Stomach (tissue), 9 donors: ENCODE results near the gene PRICKLE1. TPM values are rescaled to one million over a fixed set of nuclear protein-coding genes. Genes with fewer than 3 reads are reported as not detected.

Experiments used
- DNase-seq, 2 donors: peaks; one replicate each; pipeline versions ENCODE4 v3.0.0 to v3.0.0-alpha.2; 2013 to 2019
- H3K27ac ChIP-seq, 5 donors: fragments of 200-600 bp in 4 of 5; sonication (generic) in 4 of 5; one replicate each; pipeline ENCODE4 v1.5.1; 2013 to 2019; ENCODE audit warnings: mild to moderate bottlenecking in 1 of 5, moderate library complexity in 1 of 5
- H3K27me3 ChIP-seq, 3 donors: fragments of 200-600 bp; sonication (generic); one replicate each; pipeline ENCODE4 v1.5.1; 2017 to 2019; ENCODE audit warnings: mixed run types in 1 of 3
- H3K36me3 ChIP-seq, 4 donors: fragments of 200-600 bp; sonication (generic); 1 replicate in 3 of 4; 2 replicates in 1 of 4; pipeline ENCODE4 v1.5.1; 2016 to 2019
- H3K4me1 ChIP-seq, 4 donors: fragments of 200-600 bp; sonication (generic); one replicate each; pipeline ENCODE4 v1.5.1; 2016 to 2019
- H3K4me3 ChIP-seq, 4 donors: fragments of 200-600 bp; sonication (generic) in 3 of 4; one replicate each; pipeline ENCODE4 v1.5.1; 2016 to 2019; ENCODE audit warnings: mild to moderate bottlenecking in 1 of 4
- H3K9me3 ChIP-seq, 4 donors: fragments of 200-600 bp; sonication (generic); one replicate each; pipeline ENCODE4 v1.5.1; 2016 to 2019
- CTCF ChIP-seq, 7 experiments: fragments of 450-650 bp in 4 of 7; fragments of 200-600 bp in 3 of 7; sonication (generic) in 3 of 7; IDR thresholded peaks; one replicate each; pipeline ENCODE4 v1.5.1; 2016 to 2019; ENCODE audit warnings: antibody characterized with exemption in 7 of 7, control low read depth in 2 of 7, mild to moderate bottlenecking in 1 of 7
- EP300 ChIP-seq: sonication (generic); formaldehyde crosslinking; IDR thresholded peaks from one replicate; pipeline ENCODE4 v1.6.1; 2017; ENCODE audit warnings: antibody characterized with exemption
- POLR2A ChIP-seq, 4 donors: fragments of 450-650 bp; IDR thresholded peaks; one replicate each; pipeline ENCODE4 v1.6.1; 2016; ENCODE audit warnings: antibody characterized with exemption in 4 of 4, control low read depth in 2 of 4, mild to moderate bottlenecking in 1 of 4, moderate library complexity in 1 of 4
- POLR2AphosphoS5 ChIP-seq, 3 donors: sonication (generic); formaldehyde crosslinking; IDR thresholded peaks; one replicate each; pipeline ENCODE4 v1.6.1; 2016; ENCODE audit warnings: antibody characterized with exemption in 3 of 3
- WGBS, 5 donors: extraction: QIAGEN DNeasy Blood & Tissue Kit in 3 of 5; methylation state at CpG; one replicate each; pipeline versions ENCODE4 v1.1.5 to v1.1.7; 2013 to 2018; 5-methylcytosine and 5-hydroxymethylcytosine counted together
- intact Hi-C: fragments of 100-400 bp; cut with DNase I; formaldehyde crosslinking; loops from one replicate; pipeline ENCODE4 v1.15.1; 2023; ENCODE audit warnings: low total_unique reads
- polyA plus RNA-seq, 3 donors: library from polyadenylated mRNA; stranded (reverse); fragments of 200-250 nt; gene quantifications; one replicate each; pipeline ENCODE4 v1.2.3, GENCODE V29; 2013
- total RNA-seq, 5 donors: library from RNA; depleted of rRNA; stranded (reverse); fragments of >200 nt; gene quantifications; one replicate each; pipeline versions ENCODE4 v1.1.0 to v1.2.3, GENCODE V29; 2014 to 2016
- donor health status: healthy with polysubstance abuse.
- donor health status: Bipolar disorder and iron deficiency.
- donor health status: healthy.

Gene PRICKLE1
- total and polyA plus RNA-seq, 8 donors: 0.80 to 15.1 (median 2.9) TPM

GRCh38 chr12:42568952-42569915 is 20.3 kb downstream of the PRICKLE1 start:
- Histone ChIP-seq H3K4me3 (no peak overlapping the region), H3K27ac (peak overlapping the region; percentile 20 to 86 (median 57)), H3K36me3 (no peaks in the 10 kb centered on the region), H3K4me1 (peaks cover 0 to 37% (median 19%) of the 10 kb centered on the region in 4 donors), H3K9me3 (no peaks in the 10 kb centered on the region), H3K27me3 (no peaks in the 10 kb centered on the region)
- intact Hi-C loops: loop anchor here (5.0 kb wide), 1 partner anchor 87 kb away; no protein-coding TSS in a partner anchor
- TF ChIP-seq CTCF (IDR thresholded peaks at IDR 0.05) (peak in 4 of 7 experiments; percentile 35 to 62 (median 43)), POLR2A (IDR thresholded peaks at IDR 0.05) (no peak), POLR2AphosphoS5 (IDR thresholded peaks at IDR 0.05) (no peak)
- WGBS, 5 donors: 8 to 22% (median 15%) methylated on average over 6 of the region's 6 CpGs
- DNase-seq: peak in 1 of 2 donors; percentile 80

DNA sequence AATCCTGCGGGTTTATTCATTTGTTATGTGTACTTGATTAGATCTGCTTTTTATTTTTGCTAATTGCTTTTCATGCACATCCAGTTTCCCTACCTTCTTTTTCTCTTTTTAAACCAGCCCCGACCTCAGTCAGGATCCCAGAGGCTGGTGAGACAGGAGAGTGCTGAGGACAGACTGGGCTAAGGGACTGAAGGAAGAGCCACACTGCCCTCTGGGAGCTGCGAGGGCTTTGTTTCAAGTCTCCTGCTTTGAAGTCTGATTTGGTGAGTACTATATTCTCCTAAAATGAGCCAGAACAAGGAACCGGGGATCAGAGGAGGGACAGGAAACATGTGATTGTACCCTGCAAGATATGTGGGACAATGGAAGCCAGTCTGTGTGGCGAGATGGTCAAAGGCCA is 23.9 kb downstream of the PRICKLE1 start:
- Histone ChIP-seq H3K36me3 (no peaks in the 10 kb centered on the region), H3K27me3 (no peaks in the 10 kb centered on the region), H3K9me3 (no peaks in the 10 kb centered on the region), H3K27ac (no peak overlapping the region), H3K4me1 (peaks cover 0 to 26% (median 18%) of the 10 kb centered on the region in 4 donors), H3K4me3 (no peak overlapping the region)
- TF ChIP-seq POLR2A (IDR thresholded peaks at IDR 0.05): no peak
- TF ChIP-seq EP300: no peak
- TF ChIP-seq CTCF (IDR thresholded peaks at IDR 0.05): no peak
- no peak for TF ChIP-seq POLR2AphosphoS5 (IDR thresholded peaks at IDR 0.05)
- DNase-seq: no peak
- WGBS, 5 donors: 33 to 52% (median 36%) methylated on average over 5 of the region's 5 CpGs
- intact Hi-C loops: loop anchor here (5.0 kb wide), 1 partner anchor 83 kb away; no protein-coding TSS in a partner anchor

- TF ChIP-seq EP300: no peak
- TF ChIP-seq CTCF (IDR thresholded peaks at IDR 0.05): no peak
- no peak for TF ChIP-seq POLR2AphosphoS5 (IDR thresholded peaks at IDR 0.05)
- no peak for TF ChIP-seq POLR2A (IDR thresholded peaks at IDR 0.05)
- WGBS, 5 donors: 41 to 57% (median 54%) methylated on average over 2 of the region's 2 CpGs
- intact Hi-C loops: loop anchor here (5.0 kb wide), 1 partner anchor 83 kb away; no protein-coding TSS in a partner anchor
These were observed 24.6 kb downstream of the PRICKLE1 start for GRCh38 chr12:42564996-42565395.

DNA sequence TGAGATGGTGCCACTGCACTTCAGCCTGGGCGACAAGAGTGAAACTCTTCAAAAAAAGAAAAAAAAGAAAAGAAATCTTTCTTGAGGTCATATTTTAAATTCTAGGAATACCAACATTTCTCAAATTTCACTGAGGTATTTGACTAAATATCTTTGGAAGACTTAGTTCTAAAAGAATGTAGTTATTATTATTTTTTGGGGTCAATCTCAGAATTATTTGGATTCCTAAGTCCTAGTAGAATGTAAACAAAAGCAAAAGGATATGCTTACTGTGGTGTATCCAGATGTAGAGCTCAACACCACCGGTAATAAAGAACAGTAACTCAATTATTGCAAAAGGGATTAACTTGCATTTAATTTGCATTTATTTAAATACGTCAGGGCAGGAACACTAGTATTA is 25.0 kb downstream of the PRICKLE1 start:
- Histone ChIP-seq H3K9me3 (no peaks in the 10 kb centered on the region), H3K27me3 (no peaks in the 10 kb centered on the region), H3K36me3 (no peaks in the 10 kb centered on the region), H3K27ac (no peak overlapping the region), H3K4me1 (peaks cover 0 to 21% (median 11%) of the 10 kb centered on the region in 4 donors), H3K4me3 (no peak overlapping the region)
- intact Hi-C loops: no loop called here
- WGBS, 5 donors: 59 to 67% (median 64%) methylated on average over 3 of the region's 3 CpGs
- no peak for DNase-seq
- TF ChIP-seq POLR2AphosphoS5 (IDR thresholded peaks at IDR 0.05) (no peak), CTCF (IDR thresholded peaks at IDR 0.05) (no peak), POLR2A (IDR thresholded peaks at IDR 0.05) (no peak), EP300 (no peak)

More at GRCh38 chr12:42564996-42565395, 24.6 kb downstream of the PRICKLE1 start:
- no peak for DNase-seq
- no peaks in the 10 kb centered on the region for H3K9me3 ChIP-seq
- H3K27me3 ChIP-seq: no peaks in the 10 kb centered on the region
- no peak overlapping the region for H3K4me3 ChIP-seq
- H3K27ac ChIP-seq: peak overlapping the region in 1 of 5 donors; percentile 27
- H3K4me1 ChIP-seq: peaks cover 0 to 26% (median 15%) of the 10 kb centered on the region in 4 donors
- no peaks in the 10 kb centered on the region for H3K36me3 ChIP-seq
